Measurements from ENCODE around the gene CCDC89.
A peak's percentile ranks its signal among the peaks of the same experiment; 100 is the strongest.

The CCDC89 gene

DNA sequence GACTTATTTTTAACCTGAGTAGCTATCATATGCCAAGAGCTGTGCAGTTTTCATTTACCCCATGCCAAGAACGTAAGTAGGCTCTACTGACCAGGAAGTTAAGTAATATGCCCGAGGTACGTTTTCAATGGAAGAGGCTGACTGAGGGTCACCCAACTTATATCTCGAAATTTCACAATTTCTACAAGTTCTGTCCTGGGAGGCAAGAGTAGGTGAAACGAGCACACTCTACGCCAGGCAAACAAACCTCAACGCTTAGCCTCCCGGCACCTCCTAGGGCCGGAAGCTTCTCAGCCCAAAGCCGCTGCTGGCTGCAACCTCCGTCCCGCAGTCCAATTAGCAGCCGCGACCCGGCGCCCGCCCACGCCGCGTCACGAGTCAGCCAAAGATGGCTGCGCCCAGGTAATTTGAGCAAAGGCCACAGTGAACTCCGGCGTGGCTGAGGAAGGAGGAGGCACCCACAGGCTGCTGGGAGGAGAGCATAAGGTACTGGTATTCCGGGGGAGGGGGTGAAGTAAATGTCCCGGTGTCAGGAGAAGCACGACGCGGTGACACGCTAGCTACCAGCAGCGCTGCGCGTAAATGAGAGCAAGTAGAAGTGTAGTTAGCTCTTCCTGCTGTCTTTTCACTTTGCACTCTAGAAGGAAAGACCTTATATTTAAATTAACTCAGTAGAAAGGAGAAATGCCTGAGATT is 38.2 kb downstream of the CCDC89 start, which contains the start of gene TMEM126A:
Gene TMEM126A (plus strand): TSS at position 364 of the 696 bp plus-strand sequence. CDS start 2,289 bp downstream, outside the sequence.
- DNase-seq, result peak; percentile 95

DNA sequence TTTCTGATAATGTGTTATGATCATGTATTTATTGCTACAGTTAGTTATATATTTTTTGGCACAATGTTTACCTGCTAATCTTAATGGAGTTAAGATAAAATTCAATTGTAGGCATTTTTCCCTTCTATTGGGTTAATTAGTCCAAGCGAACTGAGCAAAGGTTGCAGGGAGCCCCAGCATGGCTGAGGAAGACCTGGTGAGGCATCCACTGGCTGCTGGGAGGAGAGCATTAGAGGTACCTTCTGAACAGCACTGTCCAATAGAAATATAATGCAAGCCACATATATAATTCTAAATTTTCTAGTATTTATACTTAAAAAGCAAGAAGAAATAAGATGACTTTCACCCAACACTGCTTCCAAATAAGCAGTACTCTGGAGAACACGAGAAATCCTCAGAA is 38.9 kb downstream of the CCDC89 start:
- DNase-seq, result no peak

DNA sequence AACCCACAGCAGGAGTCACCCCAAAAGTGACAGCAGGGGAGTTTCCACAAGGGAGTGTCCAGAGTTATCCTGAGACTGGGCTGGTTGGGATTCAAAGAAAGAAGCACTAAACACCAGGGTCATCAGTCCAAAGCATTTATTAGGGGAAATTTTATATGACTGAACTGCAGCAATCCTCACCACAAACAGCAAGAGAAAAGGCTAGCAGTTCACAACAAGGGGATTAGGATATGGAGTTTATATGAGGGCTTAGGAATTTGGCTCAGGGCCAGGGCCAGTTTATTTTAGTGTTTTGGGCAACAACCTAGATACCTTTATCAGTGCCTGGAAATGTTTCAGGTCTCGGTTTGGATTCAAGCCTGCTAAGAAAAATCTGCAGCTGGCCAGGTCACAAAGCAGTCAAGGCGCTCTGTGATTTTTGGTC is 42.8 kb downstream of the CCDC89 start:
- DNase-seq, result no peak

GRCh38 chr11:85634747-85635146 is 51.2 kb downstream of the CCDC89 start:
- no peak for DNase-seq

All from stimulated activated CD4-positive, alpha-beta T cell treated with anti-CD3 and anti-CD28 coated beads, Interleukin-15, amount 100 ng/mL, for 24 hours (primary cell).